ENCODE measurements around the gene PIGT. TPM values are rescaled to one million over a fixed set of nuclear protein-coding genes. Genes with fewer than 3 reads are reported as not detected.

PIGT gene
- total and polyA plus RNA-seq, 2 of the 13 experiments (the other 11 are each of a cell fraction or from before 2014, with no cell fraction given), result 65.9 to 74.1 TPM

DNA sequence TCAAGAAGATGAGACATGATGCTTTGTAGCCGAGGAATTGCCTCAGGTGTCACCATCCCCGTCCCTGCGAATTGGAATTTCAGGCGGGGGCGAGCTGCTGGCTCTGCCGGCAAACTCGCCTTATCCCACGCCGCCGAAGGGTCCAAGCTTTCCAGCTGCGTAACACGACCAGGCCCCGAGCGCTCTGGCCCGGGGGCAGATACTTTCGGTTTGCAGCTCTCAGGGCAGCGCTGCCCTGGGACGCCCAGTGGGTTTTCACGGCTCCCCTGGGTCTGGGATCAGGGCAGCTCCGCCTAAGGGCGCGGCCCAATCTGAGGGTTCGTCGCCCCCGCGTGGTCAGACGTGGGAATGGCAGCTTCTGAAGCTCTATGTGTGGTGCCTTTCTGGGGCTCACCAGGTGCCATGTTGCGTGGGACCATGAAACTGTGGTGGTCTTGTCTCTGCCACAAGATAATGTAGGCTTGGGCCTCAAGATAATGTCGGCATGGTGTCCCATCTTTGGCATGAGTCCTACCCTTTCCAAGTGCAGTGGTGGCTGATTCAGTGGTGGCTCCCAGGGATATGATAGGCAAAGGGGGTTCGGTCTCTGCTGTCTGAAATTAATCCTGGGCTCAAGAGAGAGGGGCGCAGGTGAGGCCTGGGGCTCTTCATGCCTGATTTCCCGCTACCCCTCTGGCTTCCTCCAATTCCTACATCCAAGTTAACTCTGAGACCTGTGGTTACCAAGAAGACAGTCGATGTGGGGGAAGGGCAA lies 21.0 kb downstream of the PIGT start (continued):
- TF ChIP-seq ZNF407 (CRISPR knock-in tag; IDR thresholded peaks at IDR 0.05; ENCODE audit: not compliant biosample characterization) (peak; percentile 86), PLRG1 (conservative IDR thresholded peaks at IDR 0.05) (no peak), ZSCAN21 (CRISPR knock-in tag; IDR thresholded peaks at IDR 0.05; ENCODE audit: borderline replicate concordance) (peak; percentile 45; the same call in 1 of the 2 replicates), ZNF260 (CRISPR knock-in tag; IDR thresholded peaks at IDR 0.05; ENCODE audit: borderline replicate concordance, low read depth) (no peak), BCL3 (CRISPR knock-in tag; IDR thresholded peaks at IDR 0.05) (peak; percentile 89), DPF2 (CRISPR knock-in tag; IDR thresholded peaks at IDR 0.05; ENCODE audit: borderline replicate concordance, low read depth) (no peak), JDP2 (CRISPR knock-in tag; IDR thresholded peaks at IDR 0.05; ENCODE audit: borderline replicate concordance) (no peak), NFE2 (CRISPR knock-in tag; IDR thresholded peaks at IDR 0.05) (no peak), ZNF335 (CRISPR knock-in tag; IDR thresholded peaks at IDR 0.05) (peak; percentile 62; the same call in 1 of the 2 replicates), THAP11 (CRISPR knock-in tag; IDR thresholded peaks at IDR 0.05) (peak; percentile 67), KLF11 (CRISPR knock-in tag; IDR thresholded peaks at IDR 0.05) (0 out of 2 replicates have a peak, but pooled peaks have one; percentile 84), NR2F2 (IDR thresholded peaks at IDR 0.05; ENCODE audit: borderline replicate concordance, low read depth) (no peak), ZNF552 (CRISPR knock-in tag; IDR thresholded peaks at IDR 0.05; ENCODE audit: borderline replicate concordance) (no peak), NONO (IDR thresholded peaks at IDR 0.05) (no peak), NONO (CRISPR knock-in tag; conservative IDR thresholded peaks at IDR 0.05) (peak; percentile 72), ZNF558 (CRISPR knock-in tag; IDR thresholded peaks at IDR 0.05; ENCODE audit: borderline replicate concordance) (0 out of 2 replicates have a peak, but pooled peaks have one; percentile 23), ZNF572 (CRISPR knock-in tag; IDR thresholded peaks at IDR 0.05) (peak; percentile 99), GABPB1 (CRISPR knock-in tag; IDR thresholded peaks at IDR 0.05) (peak; percentile 73), ZNF772 (CRISPR knock-in tag; IDR thresholded peaks at IDR 0.05) (peak; percentile 75), ADNP (CRISPR knock-in tag; IDR thresholded peaks at IDR 0.05) (no peak), ZNF564 (CRISPR knock-in tag; IDR thresholded peaks at IDR 0.05) (0 out of 2 replicates have a peak, but pooled peaks have one; percentile 63), ZNF451 (CRISPR knock-in tag; IDR thresholded peaks at IDR 0.05) (no peak)

Data from HepG2 (cell line).